HS-5 (cell line): ENCODE measurements around the gene KIAA1328.
A peak's percentile ranks its signal among the peaks of the same experiment; 100 is the strongest.

Source experiments
- DNase-seq: peaks from one replicate; pipeline ENCODE4 v3.0.0-alpha.2; 2012; ENCODE audit warnings: low read depth

KIAA1328 gene

GRCh38 chr18:36953047-36953446, 124.1 kb downstream of the KIAA1328 start:
- no peak for DNase-seq

GRCh38 chr18:36960038-36960437, 131.1 kb downstream of the KIAA1328 start:
- DNase-seq, result no peak

- no peak for DNase-seq
Measured at GRCh38 chr18:36963464-36963863, 134.5 kb downstream of the KIAA1328 start.

- no peak for DNase-seq
Measured at GRCh38 chr18:36974686-36975085, 145.8 kb downstream of the KIAA1328 start.

GRCh38 chr18:36977121-36977520, 148.2 kb downstream of the KIAA1328 start:
- DNase-seq, result no peak

- peak; percentile 4 for DNase-seq
Measured at GRCh38 chr18:36993068-36993467, 164.1 kb downstream of the KIAA1328 start.

- no peak for DNase-seq
Measured at GRCh38 chr18:37006742-37007141, 177.8 kb downstream of the KIAA1328 start.

GRCh38 chr18:37012452-37012851, 183.5 kb downstream of the KIAA1328 start:
- no peak for DNase-seq

GRCh38 chr18:37019157-37019827, 190.4 kb downstream of the KIAA1328 start:
- DNase-seq, result no peak

- DNase-seq, result no peak
Measured at GRCh38 chr18:37033419-37033818, 204.5 kb downstream of the KIAA1328 start.

- no peak for DNase-seq
Measured at GRCh38 chr18:37042381-37042780, 213.5 kb downstream of the KIAA1328 start.

GRCh38 chr18:37055137-37055802, 226.3 kb downstream of the KIAA1328 start:
- DNase-seq, result no peak

GRCh38 chr18:37064187-37064586, 235.3 kb downstream of the KIAA1328 start:
- DNase-seq, result no peak

GRCh38 chr18:37065254-37065653, 236.3 kb downstream of the KIAA1328 start:
- DNase-seq, result no peak

- no peak for DNase-seq
Measured at GRCh38 chr18:37084912-37085311, 256.0 kb downstream of the KIAA1328 start.

GRCh38 chr18:37085362-37085761, 256.4 kb downstream of the KIAA1328 start:
- DNase-seq, result no peak

GRCh38 chr18:37107748-37108522, 279.0 kb downstream of the KIAA1328 start:
- DNase-seq, result no peak

- DNase-seq, result no peak
Measured at GRCh38 chr18:37122877-37123276, 293.9 kb downstream of the KIAA1328 start.

- no peak for DNase-seq
Measured at GRCh38 chr18:37124516-37124915, 295.6 kb downstream of the KIAA1328 start.

GRCh38 chr18:37135177-37135576, 306.2 kb downstream of the KIAA1328 start:
- no peak for DNase-seq

GRCh38 chr18:37138456-37138855, 309.5 kb downstream of the KIAA1328 start:
- no peak for DNase-seq

GRCh38 chr18:37139876-37140275, 310.9 kb downstream of the KIAA1328 start:
- no peak for DNase-seq

GRCh38 chr18:37144921-37145320, 316.0 kb downstream of the KIAA1328 start:
- DNase-seq, result no peak
